ENCODE data around the gene RNF4.
A peak's percentile ranks its signal among the peaks of the same experiment; 100 is the strongest.
"Not testable (repeated sequence)": the region's sequence is repeated elsewhere in the genome, so short reads cannot be mapped to it uniquely, and the experiment has no call there.

Gene RNF4

GRCh38 chr4:2537011-2537830, 68.3 kb downstream of the RNF4 start:
- peak in 3 of 4 experiments; percentile 20 to 57 (median 27) for DNase-seq

GRCh38 chr4:2543580-2544191, 74.8 kb downstream of the RNF4 start:
- DNase-seq: not testable (repeated sequence)

DNA sequence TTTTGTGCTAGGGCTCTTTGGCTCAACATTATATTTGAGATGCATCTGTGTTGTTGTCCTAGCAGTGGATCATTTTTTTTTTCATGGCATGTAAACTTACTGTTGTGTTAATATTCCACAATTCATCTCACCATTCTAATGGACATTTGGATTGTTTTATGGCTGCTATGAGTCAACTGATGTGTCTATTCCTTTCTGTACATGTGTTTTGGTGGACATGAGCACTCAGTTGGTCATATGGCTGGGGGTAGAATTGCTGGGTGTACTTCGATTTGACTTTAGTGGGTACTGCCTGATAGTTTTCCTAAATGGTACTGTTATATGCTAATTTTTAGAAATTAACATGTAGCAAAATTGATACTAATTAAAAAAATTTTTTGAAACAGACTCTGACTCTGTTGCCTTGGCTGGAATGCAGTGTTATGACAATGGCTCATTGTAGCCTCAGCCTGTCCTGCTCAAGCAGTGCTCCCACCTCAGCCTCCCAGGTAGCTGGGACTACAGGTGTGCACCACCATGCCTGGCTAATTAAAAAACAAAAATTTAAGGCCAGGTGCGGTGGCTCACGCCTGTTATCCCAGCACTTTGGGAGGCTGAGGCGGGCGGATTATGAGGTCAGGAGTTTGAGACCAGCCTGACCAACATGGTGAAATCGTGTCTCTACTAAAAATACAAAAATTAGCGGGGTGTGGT, 76.6 kb downstream of the RNF4 start:
- DNase-seq: no peak

DNA sequence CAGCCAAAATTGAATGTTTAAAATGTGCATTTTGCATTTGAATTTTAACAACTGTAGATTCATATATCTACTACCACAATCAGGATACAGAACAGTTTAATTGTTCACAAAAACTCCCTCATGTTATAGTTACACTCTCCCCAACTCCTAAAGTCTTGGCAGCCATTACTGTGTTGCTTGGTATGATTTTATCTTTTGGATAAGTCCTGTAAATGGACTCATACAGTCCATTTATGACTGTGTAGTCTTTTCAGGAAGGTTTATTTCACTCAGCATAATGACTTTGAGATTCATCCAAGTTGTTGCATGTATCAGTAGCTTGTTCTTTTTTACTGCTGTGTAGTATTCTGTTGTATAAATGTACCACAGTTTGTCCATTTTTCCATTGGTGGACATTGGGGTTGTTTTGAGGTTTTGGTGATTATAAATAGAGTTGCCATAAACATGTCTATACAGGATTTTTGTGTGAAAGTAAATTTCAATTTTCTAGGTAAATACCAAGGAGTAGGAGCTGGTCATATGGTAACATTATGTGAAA, 77.4 kb downstream of the RNF4 start:
- no peak for DNase-seq

GRCh38 chr4:2546961-2547691, 78.2 kb downstream of the RNF4 start:
- not testable (repeated sequence) for DNase-seq

- no peak for DNase-seq
These were observed 82.2 kb downstream of the RNF4 start for GRCh38 chr4:2551118-2551517.

- DNase-seq: no peak
These were observed 83.9 kb downstream of the RNF4 start for GRCh38 chr4:2552806-2553205.

- no peak for DNase-seq
These were observed 89.4 kb downstream of the RNF4 start for GRCh38 chr4:2558301-2558700.

GRCh38 chr4:2560167-2560566, 91.3 kb downstream of the RNF4 start:
- DNase-seq: no peak

All from activated CD4-positive, CD25-positive, alpha-beta regulatory T cell (primary cell).